ENCODE data around the gene TBCA. TPM values are rescaled to one million over a fixed set of nuclear protein-coding genes. Genes with fewer than 3 reads are reported as not detected.
"Not testable (repeated sequence)": the region's sequence is repeated elsewhere in the genome, so short reads cannot be mapped to it uniquely, and the experiment has no call there.

The TBCA gene
- total RNA-seq, 1 donor from 2014 or later, result 137 TPM

- DNase-seq (ENCODE audit: low spot score), result no peak
Observed at GRCh38 chr5:77709993-77710685, 66.0 kb downstream of the TBCA start.

GRCh38 chr5:77709340-77709739 lies 66.8 kb downstream of the TBCA start:
- no peak for DNase-seq (ENCODE audit: low spot score)

GRCh38 chr5:77707791-77708190 lies 68.3 kb downstream of the TBCA start:
- DNase-seq (ENCODE audit: low spot score), result no peak

- not testable (repeated sequence) for DNase-seq (ENCODE audit: low spot score)
Observed at GRCh38 chr5:77699569-77699968, 76.6 kb downstream of the TBCA start.

GRCh38 chr5:77698920-77699319 lies 77.2 kb downstream of the TBCA start:
- no peak for DNase-seq (ENCODE audit: low spot score)

GRCh38 chr5:77697692-77698091 lies 78.4 kb downstream of the TBCA start:
- no peak for DNase-seq (ENCODE audit: low spot score)

GRCh38 chr5:77696120-77696519 lies 80.0 kb downstream of the TBCA start:
- no peak for DNase-seq (ENCODE audit: low spot score)

- DNase-seq (ENCODE audit: low spot score), result no peak
Observed at GRCh38 chr5:77693913-77694312, 82.2 kb downstream of the TBCA start.

- DNase-seq (ENCODE audit: low spot score), result no peak
Observed at GRCh38 chr5:77683171-77683732, 92.9 kb downstream of the TBCA start.

- DNase-seq (ENCODE audit: low spot score), result no peak
Observed at GRCh38 chr5:77670526-77670925, 105.6 kb downstream of the TBCA start.

GRCh38 chr5:77669677-77670076 lies 106.5 kb downstream of the TBCA start:
- no peak for DNase-seq (ENCODE audit: low spot score)

GRCh38 chr5:77663090-77663863 lies 112.9 kb downstream of the TBCA start:
- DNase-seq (ENCODE audit: low spot score), result no peak

- DNase-seq (ENCODE audit: low spot score), result no peak
Observed at GRCh38 chr5:77662635-77663034, 113.5 kb downstream of the TBCA start.

GRCh38 chr5:77658662-77659061 lies 117.5 kb downstream of the TBCA start:
- no peak for DNase-seq (ENCODE audit: low spot score)

- DNase-seq (ENCODE audit: low spot score), result no peak
Observed at GRCh38 chr5:77651343-77651742, 124.8 kb downstream of the TBCA start.

- no peak for DNase-seq (ENCODE audit: low spot score)
Observed at GRCh38 chr5:77650686-77651085, 125.5 kb downstream of the TBCA start.

- DNase-seq (ENCODE audit: low spot score), result no peak
Observed at GRCh38 chr5:77649776-77650175, 126.4 kb downstream of the TBCA start.

GRCh38 chr5:77645995-77646639 lies 130.0 kb downstream of the TBCA start:
- DNase-seq (ENCODE audit: low spot score), result no peak

GRCh38 chr5:77645158-77645994 lies 130.8 kb downstream of the TBCA start:
- no peak for DNase-seq (ENCODE audit: low spot score)

- no peak for DNase-seq (ENCODE audit: low spot score)
Observed at GRCh38 chr5:77644371-77645157, 131.6 kb downstream of the TBCA start.

Data from mesenteric fat pad (tissue), 1 donor.